NCI-H2081 treated with DMSO at 0.1 percent for 48 hours (cell line): ENCODE data around the gene SPIN2A.
"Not testable (repeated sequence)": the region's sequence is repeated elsewhere in the genome, so short reads cannot be mapped to it uniquely, and the experiment has no call there.

Experiments
- DNase-seq: peaks from one replicate; lab custom pipeline; 2025; lab: John Stamatoyannopoulos, UW

Gene SPIN2A

DNA sequence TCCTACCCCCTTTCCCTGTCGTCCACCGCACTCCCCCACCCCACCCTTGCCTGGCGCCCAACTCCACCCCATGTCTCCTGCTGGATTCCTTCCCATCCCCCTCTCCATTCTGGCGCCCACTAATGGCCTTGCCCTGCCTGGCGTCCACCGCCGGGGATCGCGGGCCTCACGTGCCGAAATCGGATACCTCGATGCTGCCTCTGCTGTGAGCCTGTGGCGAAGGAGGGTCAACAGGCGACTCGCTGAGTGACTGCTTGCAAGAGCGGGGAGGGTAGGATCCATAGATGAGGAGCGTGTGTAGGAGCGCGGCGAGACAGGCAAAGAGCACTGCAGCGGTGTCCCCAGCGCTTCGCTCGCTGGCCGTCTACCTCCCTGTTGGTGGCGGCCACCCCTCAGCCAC, at the start of gene SPIN2A:
Gene SPIN2A (minus strand): TSS at position 325 of the 400 bp plus-strand sequence. CDS start 800 bp downstream, outside the sequence.
- DNase-seq, result not testable (repeated sequence)

DNA sequence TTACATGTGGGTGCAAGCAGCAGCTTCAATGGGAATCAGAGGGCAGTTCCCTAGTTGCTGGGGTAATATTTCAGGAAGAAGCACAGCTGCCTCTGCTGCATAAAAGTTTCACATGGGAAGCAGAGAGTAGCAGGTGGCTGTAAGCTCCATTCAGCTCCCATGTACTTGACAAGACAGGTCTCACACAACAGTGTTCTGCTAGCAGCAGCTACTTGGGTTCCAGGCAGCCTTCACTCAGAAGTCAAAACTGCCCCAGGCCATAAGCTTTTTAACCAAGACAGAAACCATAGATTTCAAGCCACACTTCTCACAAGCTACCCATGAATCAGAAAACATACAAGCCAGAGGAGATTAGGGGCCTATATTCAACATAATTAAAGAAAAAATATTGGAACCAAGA, 41.4 kb upstream of the SPIN2A start:
- no peak for DNase-seq

DNA sequence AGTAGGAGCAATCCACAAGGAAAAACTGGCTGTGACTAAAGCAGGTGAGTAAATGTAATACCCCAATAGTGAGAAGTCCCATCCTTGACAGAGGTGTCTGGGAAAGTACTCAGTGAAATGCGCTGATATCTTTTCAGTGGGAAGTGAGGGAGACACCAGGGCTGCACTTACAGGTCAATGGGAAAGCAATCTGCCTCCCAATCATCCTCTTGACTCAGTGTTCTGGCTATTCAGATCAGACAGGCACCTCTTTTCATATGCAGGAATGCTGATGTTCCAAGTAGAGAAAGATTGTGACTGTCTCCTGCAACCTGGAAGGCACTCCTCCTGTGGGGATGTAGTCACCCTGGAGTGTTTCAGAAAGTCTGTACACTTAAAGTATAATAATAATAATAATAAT, 39.9 kb upstream of the SPIN2A start:
- no peak for DNase-seq

DNA sequence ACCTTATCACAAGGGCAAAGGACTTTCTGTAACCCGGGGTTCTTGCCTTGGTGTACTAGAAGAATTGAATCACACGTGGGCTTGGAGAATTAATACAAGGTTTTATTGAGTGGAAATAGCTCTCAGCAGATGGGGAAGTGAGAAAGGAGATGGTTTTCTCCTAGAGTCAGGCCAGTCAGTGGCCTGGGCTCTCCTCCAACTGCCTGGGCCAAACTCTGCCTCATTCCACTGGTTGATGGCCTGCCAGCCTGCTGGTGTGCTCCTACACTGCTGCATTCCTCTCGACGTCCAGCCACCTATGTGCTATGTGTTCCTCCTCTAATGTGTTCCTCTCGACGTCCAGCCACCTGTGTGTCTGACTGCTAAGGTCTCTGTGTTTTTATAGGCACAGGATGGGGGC, 35.3 kb upstream of the SPIN2A start:
- no peak for DNase-seq

DNA sequence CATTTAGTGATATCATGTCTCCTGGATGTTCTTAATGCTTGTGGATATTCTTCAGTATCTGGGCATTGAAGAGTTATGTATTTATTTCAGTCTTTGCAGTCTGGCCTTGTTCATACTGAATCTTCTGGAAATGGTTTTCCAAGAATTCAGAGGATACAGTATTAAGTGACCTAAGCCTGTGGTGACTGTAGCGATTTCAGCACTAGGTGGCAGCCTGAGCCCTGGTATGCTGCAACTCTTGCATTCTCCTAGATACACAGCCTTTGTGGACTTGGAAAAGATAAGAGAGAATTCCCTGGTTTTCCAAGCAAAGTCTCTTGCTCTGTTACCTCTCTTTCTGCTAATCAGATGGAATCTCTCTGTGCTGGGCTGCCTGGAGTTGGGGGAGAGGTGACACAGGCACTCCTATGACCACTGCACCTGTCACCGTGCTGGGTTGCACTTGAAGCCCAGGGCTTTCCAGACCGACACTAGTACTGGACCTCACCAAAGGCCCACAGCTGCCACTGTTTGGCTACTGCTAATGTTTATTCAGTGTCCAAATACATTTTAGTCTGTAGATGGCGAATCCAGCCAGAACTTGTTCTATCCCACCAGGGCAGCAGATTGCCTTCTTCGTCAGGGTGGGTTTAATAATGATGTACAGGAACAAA, 19.3 kb upstream of the SPIN2A start:
- no peak for DNase-seq

DNA sequence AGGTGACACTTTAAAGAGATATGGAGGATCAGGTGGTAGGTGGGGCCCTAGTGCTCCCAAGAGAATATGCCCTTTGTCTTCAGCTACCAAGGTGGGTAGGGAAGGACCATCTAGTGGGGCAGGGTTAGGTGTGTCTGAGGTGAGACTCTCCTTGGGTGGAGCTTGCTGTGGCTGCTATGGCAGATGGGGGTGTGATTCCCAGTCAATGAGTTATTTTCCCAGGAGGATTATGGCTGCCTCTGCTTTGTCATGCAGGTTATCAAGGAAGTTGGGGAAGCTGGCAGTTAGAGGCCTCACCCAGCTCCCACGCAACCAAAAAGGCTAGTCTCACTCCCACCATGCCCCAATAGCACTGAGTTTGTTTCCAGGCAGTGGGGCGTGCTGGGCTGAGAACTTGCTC, 18.0 kb upstream of the SPIN2A start:
- no peak for DNase-seq

DNA sequence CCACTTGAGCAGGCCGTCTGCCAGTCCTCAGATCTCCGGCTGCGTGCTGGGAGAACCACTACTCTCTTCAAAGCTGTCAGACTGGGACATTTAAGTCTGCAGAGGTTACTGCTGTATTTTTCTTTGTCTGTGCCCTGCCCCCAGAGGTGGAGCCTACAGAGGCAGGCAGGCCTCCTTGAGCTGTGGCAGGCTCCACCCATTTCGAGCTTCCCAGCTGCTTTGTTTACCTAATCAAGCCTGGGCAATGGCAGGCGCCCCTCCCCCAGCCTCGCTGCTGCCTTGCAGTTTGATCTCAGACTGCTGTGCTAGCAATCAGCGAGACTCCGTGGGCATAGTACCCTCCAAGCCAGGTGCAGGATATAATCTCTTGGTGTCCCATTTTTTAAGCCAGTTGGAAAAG, 15.0 kb upstream of the SPIN2A start:
- DNase-seq, result not testable (repeated sequence)

DNA sequence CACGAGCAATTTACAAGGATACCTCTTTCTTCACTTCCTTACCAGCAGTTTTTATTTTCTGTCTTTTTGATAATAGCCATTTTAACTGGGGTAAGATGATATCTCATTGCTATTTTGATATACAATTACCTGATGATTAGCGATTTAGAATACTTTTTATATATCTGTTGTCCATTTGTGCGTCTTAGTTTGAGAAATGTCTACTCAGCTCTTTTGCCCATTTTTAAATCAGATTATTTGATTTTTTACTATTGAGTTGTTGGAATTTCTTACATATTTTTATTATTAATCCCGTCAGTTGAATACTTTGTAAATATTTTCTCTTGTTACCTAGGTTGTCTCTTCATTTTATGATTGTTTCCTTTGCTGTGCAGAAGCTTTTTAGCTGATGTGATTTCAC, 1.5 kb upstream of the SPIN2A start:
- no peak for DNase-seq

DNA sequence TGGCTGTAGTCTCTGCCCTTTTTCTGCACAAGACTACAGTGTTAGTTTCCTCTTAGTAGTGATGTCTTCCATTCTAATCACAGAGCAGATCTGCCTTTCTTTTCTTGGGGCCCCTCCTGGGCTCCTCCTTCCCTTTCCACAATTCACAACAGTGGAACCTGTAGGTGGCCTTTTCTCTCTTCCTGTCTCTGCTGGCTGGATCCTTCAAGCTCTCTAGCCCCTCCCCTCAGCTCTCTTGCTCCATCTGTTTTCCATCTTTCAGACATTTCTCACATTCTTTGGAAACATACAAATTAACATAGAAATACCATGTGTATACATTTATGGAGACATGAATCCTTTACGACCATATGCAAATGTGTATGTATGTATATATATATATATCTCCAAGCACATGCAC, 304 bp upstream of the SPIN2A start:
- no peak for DNase-seq

DNA sequence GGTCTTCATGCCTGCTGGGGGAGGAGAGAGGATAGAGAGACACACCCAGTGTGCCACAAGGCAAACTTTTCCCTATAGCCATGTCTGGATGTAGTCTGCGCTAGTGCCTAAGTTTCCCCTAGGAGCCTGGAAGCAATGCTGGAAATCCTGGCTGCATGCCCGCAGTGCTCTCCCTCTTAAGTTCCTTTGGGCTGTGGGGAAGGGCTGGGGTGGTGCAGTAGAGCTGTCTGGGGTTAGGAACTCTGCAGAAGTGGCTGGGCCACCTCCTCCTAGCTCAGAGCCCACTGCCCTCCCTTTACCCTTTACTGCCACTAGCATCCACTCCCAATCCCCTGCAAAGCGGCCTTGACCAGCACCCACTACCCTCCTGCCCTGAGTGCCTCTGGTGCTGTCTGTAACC, 608 bp downstream of the SPIN2A start:
- DNase-seq, result not testable (repeated sequence)

DNA sequence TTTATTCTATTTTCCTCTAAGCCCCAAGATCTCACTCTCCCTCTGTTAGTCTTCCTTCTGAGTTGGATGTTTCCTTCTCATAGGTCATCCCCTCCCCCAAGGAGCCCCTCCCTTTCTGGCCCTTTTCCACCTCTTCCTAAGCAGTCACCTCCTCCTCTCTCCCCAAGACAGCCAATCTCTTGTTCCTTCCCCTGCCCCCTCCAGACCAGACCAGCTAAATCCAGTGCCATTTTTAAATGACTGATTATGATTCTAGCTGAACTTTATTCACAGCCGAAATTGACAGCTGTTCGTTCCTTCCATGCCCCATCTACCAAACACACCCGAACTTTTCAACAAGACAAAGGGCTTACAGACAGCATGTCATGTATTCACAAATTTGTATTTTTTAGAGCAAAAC, 1.9 kb downstream of the SPIN2A start:
- no peak for DNase-seq

DNA sequence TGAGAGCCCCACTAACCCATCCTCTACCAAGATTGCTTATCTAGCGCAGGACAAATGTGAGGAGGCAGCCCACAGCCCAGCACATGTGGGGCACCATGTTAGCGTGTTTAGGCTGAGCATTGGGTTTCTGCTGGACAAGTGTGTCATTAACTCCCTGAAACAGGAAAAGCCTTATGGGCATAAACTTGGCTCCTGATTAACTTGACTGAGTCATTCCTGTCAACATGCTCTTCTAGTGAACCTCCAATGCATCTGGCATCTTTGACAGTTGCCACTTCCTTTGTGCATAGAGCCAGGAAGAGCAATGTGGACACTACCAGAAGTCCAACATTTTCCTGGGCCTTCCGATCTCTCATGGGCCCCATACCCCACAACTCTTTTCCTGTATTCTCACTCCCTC, 2.5 kb downstream of the SPIN2A start:
- no peak for DNase-seq

DNA sequence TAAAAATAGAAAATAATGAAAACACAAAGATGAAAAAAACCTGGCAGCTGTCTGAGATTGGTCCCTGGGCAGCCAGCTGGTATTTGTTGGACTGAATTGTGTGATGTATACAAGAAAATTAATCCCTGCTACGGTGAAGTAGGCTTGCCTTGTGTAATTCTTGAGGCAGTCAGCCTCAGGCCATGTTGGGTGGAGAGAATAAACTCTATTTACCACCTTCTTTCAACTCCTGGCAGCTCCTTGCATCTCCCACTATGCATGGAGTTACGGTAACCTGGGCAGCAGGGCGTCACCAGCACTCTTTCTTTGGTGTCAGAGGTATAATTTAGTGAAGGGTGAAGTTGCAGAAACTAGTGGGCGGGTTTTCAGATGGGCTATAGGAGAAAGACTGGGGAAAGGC, 3.5 kb downstream of the SPIN2A start:
- no peak for DNase-seq

DNA sequence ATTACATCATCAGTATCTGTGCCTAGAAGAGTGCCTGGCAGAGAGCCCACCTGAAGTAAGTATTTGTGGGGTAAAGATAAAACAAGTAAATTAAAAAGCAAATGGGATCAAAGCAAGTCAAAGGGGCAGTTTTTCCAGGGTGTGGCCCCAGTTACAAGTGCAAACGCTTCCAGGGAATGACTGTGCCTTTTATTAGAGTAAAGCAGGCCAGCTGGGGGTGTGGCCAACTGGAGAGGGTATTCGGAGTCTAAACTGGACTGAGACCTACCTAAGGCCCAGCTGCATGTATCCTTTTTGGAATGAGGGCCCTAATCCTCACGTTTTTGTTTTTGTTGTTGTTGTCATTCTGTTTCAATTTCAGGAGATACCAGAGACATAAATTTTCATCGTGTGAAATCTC, 3.9 kb downstream of the SPIN2A start:
- not testable (repeated sequence) for DNase-seq

DNA sequence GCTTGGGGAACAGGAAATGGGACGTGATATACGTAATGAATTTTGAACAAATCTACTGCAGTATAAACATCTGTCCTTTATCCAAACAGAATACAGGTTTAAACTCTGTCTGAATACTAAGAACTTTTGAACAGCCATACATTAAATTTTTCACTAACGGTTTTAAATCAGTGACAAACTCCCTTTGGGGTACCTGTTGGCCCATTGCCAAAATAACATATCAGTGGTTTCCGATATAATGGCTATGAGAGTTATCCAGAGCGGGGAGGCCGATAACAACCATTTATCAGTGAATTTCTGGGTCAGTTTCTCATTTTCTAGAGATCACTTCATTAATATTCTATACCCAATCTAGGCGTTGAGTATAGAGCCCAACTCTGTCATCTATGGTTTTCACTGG, 5.2 kb downstream of the SPIN2A start:
- DNase-seq, result no peak

DNA sequence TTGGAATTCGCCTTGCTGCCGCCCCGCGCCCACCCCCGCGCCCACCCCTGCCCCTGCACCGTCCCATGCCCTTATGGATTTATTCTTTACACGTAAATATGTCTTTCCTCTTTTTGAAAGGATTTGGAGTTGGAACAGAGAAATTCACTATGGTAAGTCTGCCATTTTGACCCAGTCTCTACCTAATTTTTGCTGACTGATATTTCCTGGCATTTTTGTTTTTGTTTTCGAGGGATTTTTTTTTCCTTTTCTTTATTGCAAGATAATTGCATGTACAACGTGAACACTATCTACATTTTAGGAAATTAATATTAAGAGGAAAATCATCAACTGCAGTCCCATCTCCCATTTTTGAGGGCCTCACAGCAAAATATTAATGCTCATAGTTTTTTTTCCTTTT, 15.4 kb downstream of the SPIN2A start:
- DNase-seq, result no peak

DNA sequence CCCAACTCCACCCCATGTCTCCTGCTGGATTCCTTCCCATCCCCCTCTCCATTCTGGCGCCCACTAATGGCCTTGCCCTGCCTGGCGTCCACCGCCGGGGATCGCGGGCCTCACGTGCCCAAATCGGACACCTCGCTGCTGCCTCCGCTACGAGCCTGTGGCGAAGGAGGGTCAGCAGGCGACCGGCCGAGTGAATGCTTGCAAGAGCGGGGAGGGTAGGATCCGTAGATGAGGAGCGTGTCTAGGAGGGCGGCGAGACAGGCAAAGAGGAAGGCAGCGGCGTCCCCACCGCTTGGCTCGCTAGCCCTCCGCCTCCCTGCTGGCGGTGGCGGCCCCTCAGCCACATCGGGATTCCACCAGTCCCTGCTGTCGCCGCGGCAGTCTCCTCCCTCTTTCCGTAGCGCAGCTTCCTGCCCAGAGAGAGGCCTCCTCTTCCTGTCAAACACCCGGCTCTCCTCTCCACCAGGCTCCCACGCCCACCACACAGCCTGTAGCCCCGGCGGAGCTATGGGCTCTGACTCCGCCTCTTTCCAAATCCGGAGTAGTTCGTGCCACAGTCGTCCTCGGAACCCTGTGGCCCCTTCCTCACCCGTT, 15.9 kb downstream of the SPIN2A start, which contains the start of gene SPIN2B:
Gene SPIN2B (minus strand): TSS at position 387 of the 594 bp plus-strand sequence.
- peak; percentile 3 for DNase-seq

DNA sequence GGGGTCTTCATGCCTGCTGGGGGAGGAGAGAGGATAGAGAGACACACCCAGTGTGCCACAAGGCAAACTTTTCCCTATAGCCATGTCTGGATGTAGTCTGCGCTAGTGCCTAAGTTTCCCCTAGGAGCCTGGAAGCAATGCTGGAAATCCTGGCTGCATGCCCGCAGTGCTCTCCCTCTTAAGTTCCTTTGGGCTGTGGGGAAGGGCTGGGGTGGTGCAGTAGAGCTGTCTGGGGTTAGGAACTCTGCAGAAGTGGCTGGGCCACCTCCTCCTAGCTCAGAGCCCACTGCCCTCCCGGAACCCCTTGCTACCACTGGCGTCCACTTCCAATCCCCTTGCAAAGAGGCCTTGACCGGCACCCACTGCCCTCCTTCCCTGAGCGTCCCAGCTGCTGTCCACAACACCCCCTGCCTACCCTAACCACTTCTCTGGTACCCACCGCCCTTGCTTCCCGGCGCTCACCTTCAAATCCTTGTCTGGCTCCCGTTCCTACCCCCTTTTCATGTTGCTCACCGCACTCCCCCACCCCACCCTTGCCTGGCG, 16.5 kb downstream of the SPIN2A start:
- not testable (repeated sequence) for DNase-seq

DNA sequence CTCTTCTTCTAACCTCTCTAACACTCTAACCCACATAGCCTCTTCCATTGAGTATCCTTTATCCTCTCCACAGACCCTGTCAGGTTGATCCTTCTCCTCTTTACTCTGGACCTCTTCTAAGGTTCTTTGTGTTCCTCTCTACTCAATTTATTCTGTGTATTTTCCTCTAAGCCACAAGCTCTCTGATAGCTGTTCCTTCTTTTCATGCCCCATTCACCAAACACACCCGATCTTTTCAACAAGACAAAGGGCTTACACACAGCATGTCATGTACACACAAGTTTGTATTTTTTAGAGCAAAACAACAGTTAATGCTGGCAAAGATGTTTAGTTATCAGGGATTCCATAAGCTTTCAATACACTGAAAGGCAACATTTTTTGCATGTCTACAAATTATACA, 17.8 kb downstream of the SPIN2A start:
- no peak for DNase-seq

DNA sequence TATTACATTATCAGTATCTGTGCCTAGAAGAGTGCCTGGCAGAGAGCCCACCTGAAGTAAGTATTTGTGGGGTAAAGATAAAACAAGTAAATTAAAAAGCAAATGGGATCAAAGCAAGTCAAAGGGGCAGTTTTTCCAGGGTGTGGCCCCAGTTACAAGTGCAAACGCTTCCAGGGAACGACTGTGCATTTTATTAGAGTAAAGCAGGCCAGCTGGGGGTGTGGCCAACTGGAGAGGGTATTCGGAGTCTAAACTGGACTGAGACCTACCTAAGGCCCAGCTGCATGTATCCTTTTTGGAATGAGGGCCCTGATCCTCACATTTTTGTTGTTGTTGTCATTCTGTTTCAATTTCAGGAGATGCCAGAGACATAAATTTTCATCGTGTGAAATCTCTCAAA, 19.6 kb downstream of the SPIN2A start:
- DNase-seq, result not testable (repeated sequence)

DNA sequence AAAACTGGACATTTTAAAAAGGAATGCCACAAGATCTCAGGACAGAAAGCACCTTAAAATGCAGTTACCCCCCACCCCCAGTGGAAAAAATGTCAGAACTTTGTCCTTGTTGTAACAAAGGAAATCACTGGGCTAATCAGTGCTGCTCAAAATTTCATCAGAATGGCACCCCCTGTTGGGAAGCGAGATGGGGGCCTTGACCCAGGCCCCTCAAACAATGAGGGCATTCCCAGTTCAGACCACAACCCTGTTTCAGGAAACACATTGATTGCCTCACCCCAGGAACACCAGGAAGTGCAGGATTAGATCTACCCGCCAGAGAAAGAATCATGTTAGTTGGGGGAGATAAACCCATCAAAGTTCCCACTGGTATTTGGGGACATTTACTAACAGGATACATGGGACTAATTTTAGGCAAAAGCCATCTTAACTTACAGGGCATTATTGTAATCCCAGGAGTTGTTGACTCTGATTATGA, 32.2 kb downstream of the SPIN2A start:
- DNase-seq, result no peak

DNA sequence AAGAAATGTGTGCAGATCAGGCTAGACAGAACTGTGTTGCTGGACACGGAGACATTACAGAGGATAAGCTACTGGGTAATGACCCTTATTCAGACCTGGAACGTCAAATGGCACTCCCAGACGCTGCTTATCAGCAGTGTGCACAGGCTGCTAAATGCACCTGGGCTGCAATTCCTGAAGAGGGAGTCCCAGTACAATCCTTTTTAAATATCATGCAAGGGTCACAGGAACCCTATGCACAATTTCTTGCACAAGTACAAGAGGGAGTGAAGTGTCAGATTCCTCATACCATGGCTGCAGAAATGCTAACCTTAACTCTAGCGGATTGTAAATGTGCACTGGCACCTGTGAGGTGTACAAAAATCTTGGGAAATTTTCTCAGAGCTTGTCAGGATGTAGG, 32.8 kb downstream of the SPIN2A start:
- no peak for DNase-seq

DNA sequence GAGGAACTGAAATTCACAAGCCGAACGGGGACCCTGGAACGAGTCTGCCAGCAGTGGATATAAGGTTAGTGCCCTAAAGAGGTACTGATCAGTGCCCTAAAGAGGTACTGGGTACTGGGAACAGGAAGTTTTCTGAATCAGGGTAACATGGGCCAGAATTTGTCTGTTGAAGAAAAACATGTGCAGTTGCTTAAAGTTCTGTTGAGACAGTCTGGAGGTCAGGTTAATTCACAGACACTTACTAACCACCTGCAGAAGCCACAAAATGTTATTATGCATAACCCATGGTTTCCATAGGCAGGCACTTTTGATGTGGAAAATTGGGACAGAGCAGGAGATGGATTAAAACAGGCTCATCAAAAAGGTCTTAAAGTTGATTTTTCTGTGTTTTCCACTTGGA, 33.7 kb downstream of the SPIN2A start:
- no peak for DNase-seq

DNA sequence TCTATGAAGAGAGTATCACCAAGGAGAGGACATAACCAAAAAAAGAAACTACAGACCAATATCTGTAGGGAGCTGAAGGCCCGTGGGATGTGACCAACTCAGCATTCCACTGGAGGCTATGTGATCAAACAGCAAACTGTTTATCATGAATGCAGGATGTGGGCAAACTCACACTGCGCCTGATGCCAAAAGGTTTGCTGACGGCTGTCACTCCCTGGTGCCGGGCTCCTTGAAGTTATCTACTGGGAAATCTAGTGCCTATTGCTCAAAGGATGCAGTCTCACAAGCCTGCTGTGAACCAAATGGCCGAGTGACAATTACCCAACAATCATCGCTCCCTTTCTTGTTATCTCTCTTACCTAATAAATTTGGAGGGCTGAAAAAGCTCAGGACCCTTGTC, 34.3 kb downstream of the SPIN2A start:
- DNase-seq, result not testable (repeated sequence)
